AG04450 (cell line): ENCODE results near the gene PNPT1. TPM values are rescaled to one million over a fixed set of nuclear protein-coding genes. Genes with fewer than 3 reads are reported as not detected.
"Not testable (repeated sequence)": the region's sequence is repeated elsewhere in the genome, so short reads cannot be mapped to it uniquely, and the experiment has no call there.

Source experiments
- CTCF ChIA-PET: fragments of 300-600, 350-600 bp; formaldehyde crosslinking; extraction: SDS; loops from one replicate; lab custom pipeline; 2022; ENCODE audit warnings: antibody characterized with exemption, inconsistent platforms; lab: Charles Lee
- POLR2A ChIA-PET: fragments of 350-600 bp; formaldehyde crosslinking; extraction: SDS; loops from one replicate; lab custom pipeline; 2021; ENCODE audit warnings: antibody characterized with exemption, inconsistent platforms; lab: Yijun Ruan, JAX
- DNase-seq: peaks from one replicate; pipeline ENCODE4 v3.0.0-alpha.2; 2011; ENCODE audit warnings: low read depth, low spot score
- H3K27ac ChIP-seq: one replicate; pipeline ENCODE4 v1.5.1; 2012; ENCODE audit warnings: low read depth, low read length, control low read depth
- H3K27me3 ChIP-seq: one replicate; pipeline ENCODE4 v1.6.0; 2012; ENCODE audit warnings: low read length; ENCODE audit not compliant: control insufficient read depth, insufficient read depth
- H3K4me3 ChIP-seq: 2 replicates; pipeline ENCODE4 v1.5.1; 2011; ENCODE audit warnings: mild to moderate bottlenecking, low read depth, low read length, control low read depth
- H3K9me3 ChIP-seq: 2 replicates; pipeline ENCODE4 v1.5.1; 2012; ENCODE audit warnings: low read length; ENCODE audit not compliant: control insufficient read depth, insufficient read depth
- CTCF ChIP-seq: IDR thresholded peaks from 2 replicates; pipeline ENCODE4 v1.5.1; 2011; ENCODE audit warnings: low read depth, low read length, control low read depth, inconsistent platforms
- polyA plus RNA-seq: library from polyadenylated mRNA; depleted of rRNA; stranded (reverse); fragments of >200 nt; gene quantifications from 2 replicates; pipeline ENCODE4 v1.2.3, GENCODE V29; 2011

PNPT1 gene
- polyA plus RNA-seq, 1 experiment: 15.9 TPM

- no peaks in the 10 kb centered on the region for H3K9me3 ChIP-seq
- H3K27ac ChIP-seq: no peak overlapping the region
- no peak overlapping the region for H3K4me3 ChIP-seq
- CTCF ChIA-PET: no interaction called here
- no peaks in the 10 kb centered on the region for H3K27me3 ChIP-seq
- POLR2A ChIA-PET: no interaction called here
- TF ChIP-seq CTCF: no peak
- DNase-seq: no peak
Measured at GRCh38 chr2:55598056-55598795, 95.4 kb downstream of the PNPT1 start.

- H3K9me3 ChIP-seq, H3K27ac ChIP-seq, DNase-seq, H3K27me3 ChIP-seq, CTCF ChIA-PET, POLR2A ChIA-PET, H3K4me3 ChIP-seq: not testable (repeated sequence)
Measured at GRCh38 chr2:55596795-55597194, 96.8 kb downstream of the PNPT1 start.

- Histone ChIP-seq H3K27ac (no peak overlapping the region), H3K27me3 (no peaks in the 10 kb centered on the region), H3K4me3 (no peak overlapping the region), H3K9me3 (no peaks in the 10 kb centered on the region)
- POLR2A ChIA-PET: no interaction called here
- DNase-seq: no peak
- CTCF ChIA-PET: interaction anchor here (0.7 kb wide), 1 partner anchor 14 kb away, joined by 3 read pairs; no protein-coding TSS in a partner anchor
- TF ChIP-seq CTCF: no peak
Measured at GRCh38 chr2:55595536-55595935, 98.1 kb downstream of the PNPT1 start.

- no peak for TF ChIP-seq CTCF
- Histone ChIP-seq H3K9me3 (no peaks in the 10 kb centered on the region), H3K27me3 (no peaks in the 10 kb centered on the region), H3K4me3 (no peak overlapping the region), H3K27ac (no peak overlapping the region)
- POLR2A ChIA-PET: no interaction called here
- no peak for DNase-seq
- CTCF ChIA-PET: no interaction called here
Measured at GRCh38 chr2:55592130-55592529, 101.5 kb downstream of the PNPT1 start.

GRCh38 chr2:55590810-55591440, 102.7 kb downstream of the PNPT1 start:
- no peak for DNase-seq
- Histone ChIP-seq H3K4me3 (no peak overlapping the region), H3K27ac (no peak overlapping the region), H3K9me3 (no peaks in the 10 kb centered on the region), H3K27me3 (no peaks in the 10 kb centered on the region)
- POLR2A ChIA-PET: no interaction called here
- CTCF ChIA-PET: interaction anchor here (0.6 kb wide), 1 partner anchor 539 kb away, joined by 3 read pairs; no protein-coding TSS in a partner anchor
- TF ChIP-seq CTCF: no peak
